Activated CD4-positive, alpha-beta T cell treated with anti-CD3 and anti-CD28 coated beads for 24 hours (primary cell): ENCODE measurements around the gene CDC25A.
"Not testable (repeated sequence)": the region's sequence is repeated elsewhere in the genome, so short reads cannot be mapped to it uniquely, and the experiment has no call there.

ENCODE experiments used
- DNase-seq, 2 donors: peaks; one replicate each; pipeline ENCODE4 v3.0.0-alpha.2; 2020; ENCODE audit warnings: low read depth in 2 of 2

Gene CDC25A

GRCh38 chr3:48188266-48189201, at the start of gene CDC25A:
Gene CDC25A, minus strand, starts transcription at chr3:48188417. Its CDS starts 470 bp downstream, at chr3:48187947.
- DNase-seq, result peak; percentile 86 to 90

- no peak for DNase-seq
These were observed 48.3 kb upstream of the CDC25A start for GRCh38 chr3:48236531-48236930.

DNA sequence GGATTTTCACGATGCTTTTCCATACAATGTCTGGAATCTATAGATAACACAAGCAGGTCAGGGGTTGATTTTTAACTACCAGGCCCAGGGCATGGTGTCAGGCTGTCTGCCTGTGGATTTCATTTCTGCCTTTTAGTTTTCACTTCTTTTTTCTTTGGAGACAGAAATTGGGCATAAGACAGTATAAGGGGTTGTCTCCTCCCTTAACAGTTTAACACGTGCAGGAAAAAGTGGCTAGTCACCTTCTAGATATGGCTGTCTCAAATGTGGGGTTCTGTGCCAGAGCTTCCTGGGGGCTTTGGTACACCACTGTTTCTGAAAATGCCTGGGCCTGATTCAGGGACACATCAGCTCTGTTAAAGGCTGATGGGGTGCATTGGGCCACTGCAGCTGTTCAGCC, 45.3 kb upstream of the CDC25A start:
- no peak for DNase-seq

DNA sequence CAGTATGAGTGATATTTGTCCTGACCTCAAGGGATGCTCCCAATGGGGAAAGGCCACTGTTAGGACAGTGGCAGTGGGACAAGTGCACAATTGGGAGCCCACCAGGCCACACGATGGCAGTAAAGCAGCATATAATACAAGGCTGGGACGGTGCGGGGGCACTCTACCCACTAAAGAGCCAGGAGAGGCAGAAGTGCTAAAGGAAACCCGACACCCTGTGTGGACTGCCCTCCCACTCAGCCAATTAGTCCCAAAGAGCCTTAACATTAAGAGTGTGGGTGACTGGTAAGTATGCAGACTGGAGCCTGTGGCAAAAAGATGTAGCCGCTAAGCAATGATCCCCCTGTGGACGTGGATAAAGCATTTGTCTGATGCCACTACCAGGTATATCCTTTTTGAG, 44.5 kb upstream of the CDC25A start:
- DNase-seq, result peak; percentile 46 to 57

- DNase-seq, result no peak
These were observed 44.0 kb upstream of the CDC25A start for GRCh38 chr3:48232232-48232631.

GRCh38 chr3:48226939-48227338, 38.7 kb upstream of the CDC25A start:
- DNase-seq, result no peak

DNA sequence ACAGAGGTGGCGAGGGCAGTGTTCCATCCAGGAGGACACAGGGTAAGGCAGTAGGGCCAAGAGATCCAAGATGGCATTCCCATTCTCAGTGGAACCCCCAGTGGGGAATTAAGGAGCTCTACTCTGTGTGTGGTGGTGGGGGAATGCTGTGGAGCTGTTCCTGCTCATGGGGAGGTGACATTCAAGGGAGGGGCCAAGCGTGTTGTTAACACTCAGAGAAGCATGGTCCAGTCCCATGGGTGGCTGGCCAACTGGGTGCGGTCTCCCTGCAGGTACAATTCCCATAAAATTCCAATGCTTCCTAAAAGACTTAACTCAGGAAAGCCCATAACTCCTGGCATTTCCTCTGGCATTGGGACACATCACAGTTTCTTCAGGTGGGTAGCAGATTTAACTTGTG, 37.4 kb upstream of the CDC25A start:
- DNase-seq, result no peak

GRCh38 chr3:48222616-48223513, 34.6 kb upstream of the CDC25A start, which contains the start of gene CAMP:
Gene CAMP, plus strand, starts transcription at chr3:48223495. Its CDS starts 17 bp downstream, at chr3:48223512.
- DNase-seq, result no peak

- DNase-seq, result no peak
These were observed 32.5 kb upstream of the CDC25A start for GRCh38 chr3:48220746-48221145.

GRCh38 chr3:48219543-48219942, 31.3 kb upstream of the CDC25A start:
- no peak for DNase-seq

GRCh38 chr3:48218537-48218936, 30.3 kb upstream of the CDC25A start:
- no peak for DNase-seq

GRCh38 chr3:48217449-48217848, 29.2 kb upstream of the CDC25A start:
- DNase-seq, result no peak

DNA sequence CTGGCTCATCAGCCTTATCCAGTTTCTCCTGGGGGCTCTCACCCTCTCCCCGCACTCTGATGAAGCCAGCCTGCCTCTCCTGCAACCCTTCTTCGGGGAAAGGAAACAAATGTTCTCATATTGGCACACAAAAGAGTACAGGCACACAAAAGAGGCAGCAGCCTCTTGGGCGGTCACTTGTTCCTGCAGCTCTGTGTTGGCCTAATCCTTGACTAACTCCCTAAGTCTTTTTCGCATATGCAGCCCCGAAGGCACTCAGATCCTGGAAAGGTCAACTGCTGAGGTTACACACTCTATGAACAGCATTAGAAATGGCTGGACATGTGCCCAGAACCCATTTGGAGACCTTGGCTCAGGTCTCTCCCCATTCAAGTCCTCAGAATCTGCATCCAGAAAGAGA, 27.7 kb upstream of the CDC25A start:
- no peak for DNase-seq

GRCh38 chr3:48215466-48215865, 27.2 kb upstream of the CDC25A start:
- DNase-seq, result no peak

GRCh38 chr3:48215019-48215418, 26.8 kb upstream of the CDC25A start:
- DNase-seq, result no peak

- no peak for DNase-seq
These were observed 26.0 kb upstream of the CDC25A start for GRCh38 chr3:48214225-48214624.

- DNase-seq, result not testable (repeated sequence)
These were observed 23.6 kb upstream of the CDC25A start for GRCh38 chr3:48211776-48212175.

- not testable (repeated sequence) for DNase-seq
These were observed 22.3 kb upstream of the CDC25A start for GRCh38 chr3:48210534-48210933.

DNA sequence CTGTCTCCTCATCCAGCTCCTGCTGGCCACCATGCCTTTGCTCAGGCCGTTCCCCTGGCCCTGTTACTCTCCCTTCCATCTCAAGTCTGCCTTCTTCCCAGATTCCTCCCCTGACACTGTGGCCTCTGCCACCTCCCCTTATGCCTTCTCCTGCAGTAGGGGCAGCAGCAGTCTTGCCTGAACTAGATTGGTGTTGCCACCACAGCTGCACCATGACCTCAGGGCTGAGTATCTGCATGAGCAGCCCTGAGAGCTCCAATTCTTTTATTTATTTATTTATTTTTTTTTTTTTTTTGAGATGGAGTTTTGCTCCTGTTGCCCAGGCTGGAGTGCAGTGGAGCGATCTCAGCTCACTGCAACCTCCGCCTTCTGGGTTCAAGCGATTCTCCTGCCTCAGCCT, 21.2 kb upstream of the CDC25A start:
- DNase-seq, result no peak

GRCh38 chr3:48208076-48208475, 19.9 kb upstream of the CDC25A start:
- no peak for DNase-seq

DNA sequence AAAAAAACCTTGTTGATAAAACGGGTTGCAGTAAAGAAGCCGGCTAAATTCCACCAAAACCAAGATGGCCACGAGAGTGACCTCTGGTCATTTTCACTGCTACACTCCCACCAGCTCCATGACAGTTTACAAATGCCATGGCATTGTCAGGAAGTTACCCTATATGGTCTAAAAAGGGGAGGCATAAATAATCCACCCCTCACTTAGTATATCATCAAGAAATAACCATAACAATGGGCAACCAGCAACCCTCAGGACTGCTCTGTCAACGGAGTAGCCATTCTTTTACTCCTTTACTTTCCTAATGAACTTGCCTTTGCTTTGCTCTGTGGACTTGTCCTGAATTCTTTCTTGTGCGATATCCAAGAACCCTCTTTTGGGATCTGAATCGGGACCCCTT, 14.4 kb upstream of the CDC25A start:
- DNase-seq, result no peak

- no peak for DNase-seq
These were observed 10.9 kb upstream of the CDC25A start for GRCh38 chr3:48199117-48199516.
